CD14-positive monocyte (primary cell): ENCODE results near the gene TP53TG5. TPM values are rescaled to one million over a fixed set of nuclear protein-coding genes. Genes with fewer than 3 reads are reported as not detected.

ENCODE experiments used
- DNase-seq, 3 donors: peaks; one replicate each; pipeline ENCODE4 v3.0.0-alpha.2; 2011 to 2022
- H2AFZ ChIP-seq: 2 replicates; pipeline ENCODE4 v1.6.0; 2012; ENCODE audit warnings: mild to moderate bottlenecking, low read depth, low read length, inconsistent platforms; ENCODE audit not compliant: insufficient read depth, poor library complexity, severe bottlenecking
- H3K27ac ChIP-seq, 2 donors: 1 replicate in 1 of 2; 2 replicates in 1 of 2; pipeline ENCODE4 v1.5.1; 2012 to 2013; ENCODE audit warnings: low read length in 2 of 2, control low read depth in 1 of 2, inconsistent platforms in 1 of 2, low read depth in 1 of 2, mild to moderate bottlenecking in 1 of 2
- H3K27me3 ChIP-seq, 2 donors: one replicate each; pipeline versions ENCODE4 v1.6.0 to v1.6.1; 2011 to 2013; ENCODE audit warnings: low read length in 2 of 2; ENCODE audit not compliant: control insufficient read depth in 2 of 2, insufficient read depth in 2 of 2
- H3K36me3 ChIP-seq, 2 donors: replicated peaks in 1 of 2; 1 replicate in 1 of 2; 2 replicates in 1 of 2; pipeline versions ENCODE4 v1.5.1 to v1.6.1; 2012 to 2013; ENCODE audit warnings: low read length in 2 of 2, control low read depth in 1 of 2, inconsistent platforms in 1 of 2, mild to moderate bottlenecking in 1 of 2; ENCODE audit not compliant: insufficient read depth in 2 of 2, control insufficient read depth in 1 of 2
- H3K4me1 ChIP-seq, 2 donors: 1 replicate in 1 of 2; 2 replicates in 1 of 2; pipeline versions ENCODE4 v1.5.1 to v1.6.1; 2012 to 2013; ENCODE audit warnings: low read length in 2 of 2, control low read depth in 1 of 2, inconsistent platforms in 1 of 2, mild to moderate bottlenecking in 1 of 2, moderate library complexity in 1 of 2; ENCODE audit not compliant: insufficient read depth in 2 of 2, control insufficient read depth in 1 of 2
- H3K4me2 ChIP-seq: replicated peaks from 2 replicates; pipeline ENCODE3; 2012; ENCODE audit warnings: low read length, moderate library complexity, mild to moderate bottlenecking; ENCODE audit not compliant: poor library complexity, severe bottlenecking; ENCODE audit errors: extremely low read depth
- H3K4me3 ChIP-seq, 3 experiments: fragments of 200-600 bp in 1 of 3; sonication (generic) in 1 of 3; replicated peaks in 1 of 3; 1 replicate in 2 of 3; 2 replicates in 1 of 3; pipeline ENCODE4 v1.5.1; 2011 to 2013; ENCODE audit warnings: low read length in 3 of 3, mild to moderate bottlenecking in 3 of 3, control low read depth in 2 of 3, low read depth in 2 of 3, inconsistent platforms in 1 of 3, moderate library complexity in 1 of 3
- H3K79me2 ChIP-seq: 2 replicates; pipeline ENCODE4 v1.6.0; 2012; ENCODE audit warnings: mild to moderate bottlenecking, control low read depth, inconsistent platforms, low read length, moderate library complexity; ENCODE audit not compliant: insufficient read depth
- H3K9ac ChIP-seq: 2 replicates; pipeline ENCODE4 v1.6.0; 2017; ENCODE audit warnings: low read length, mild to moderate bottlenecking; ENCODE audit not compliant: insufficient read depth, poor library complexity, severe bottlenecking
- H3K9me3 ChIP-seq, 2 donors: replicated peaks in 1 of 2; 1 replicate in 1 of 2; 2 replicates in 1 of 2; pipeline versions ENCODE4 v1.5.1 to v1.6.1; 2012 to 2013; ENCODE audit warnings: low read length in 2 of 2, control low read depth in 1 of 2; ENCODE audit not compliant: control insufficient read depth in 1 of 2, insufficient read depth in 1 of 2
- H4K20me1 ChIP-seq: 2 replicates; pipeline ENCODE4 v1.6.0; 2012; ENCODE audit warnings: mild to moderate bottlenecking, low read length, control low read depth, moderate library complexity; ENCODE audit not compliant: insufficient read depth
- H3K27ac Mint-ChIP-seq, 7 donors: one replicate each; pipeline ENCODE4 v1.8.0; 2020; ENCODE audit warnings: mild to moderate bottlenecking in 7 of 7, mixed read lengths in 7 of 7, moderate library complexity in 6 of 7, inconsistent platforms in 2 of 7
- H3K27me3 Mint-ChIP-seq, 3 donors: one replicate each; pipeline ENCODE4 v1.8.0; 2021 to 2022; ENCODE audit warnings: low read depth in 3 of 3, mild to moderate bottlenecking in 3 of 3, mixed read lengths in 3 of 3, moderate library complexity in 3 of 3, inconsistent platforms in 1 of 3
- H3K36me3 Mint-ChIP-seq, 2 donors: one replicate each; pipeline ENCODE4 v1.8.0; 2020; ENCODE audit warnings: mixed read lengths in 2 of 2, inconsistent platforms in 1 of 2, mild to moderate bottlenecking in 1 of 2
- H3K4me1 Mint-ChIP-seq: one replicate; pipeline ENCODE4 v1.8.0; 2020; ENCODE audit warnings: mild to moderate bottlenecking, mixed read lengths
- H3K4me3 Mint-ChIP-seq, 2 donors: one replicate each; pipeline ENCODE4 v1.8.0; 2020; ENCODE audit warnings: mild to moderate bottlenecking in 2 of 2, mixed read lengths in 2 of 2, moderate library complexity in 1 of 2
- H3K9me3 Mint-ChIP-seq, 7 donors: one replicate each; pipeline ENCODE4 v1.8.0; 2020 to 2022; ENCODE audit warnings: mixed read lengths in 7 of 7, mild to moderate bottlenecking in 6 of 7, moderate library complexity in 6 of 7, inconsistent platforms in 2 of 7
- WGBS: methylation state at CpG from one replicate; pipeline ENCODE4 v1.1.5; 2013; ENCODE audit warnings: missing lambda C conversion rate; ENCODE audit not compliant: insufficient coverage; 5-methylcytosine and 5-hydroxymethylcytosine counted together
- intact Hi-C, 2 donors: fragments of 100-400 bp; cut with micrococcal nuclease; formaldehyde crosslinking; loops; one replicate each; pipeline versions ENCODE4 v1.15.0 to v1.15.1; 2023
- polyA plus RNA-seq, 3 donors: library from polyadenylated mRNA; depleted of rRNA in 1 of 3; unstranded in 2 of 3; stranded (reverse) in 1 of 3; fragments of 300-500 nt in 2 of 3; fragments of >200 nt in 1 of 3; fragmentation: Illumina TruSeq in 2 of 3; gene quantifications; 1 replicate in 2 of 3; 2 replicates in 1 of 3; pipeline ENCODE4 v1.2.3, GENCODE V29; 2012 to 2021
- TF ChIP-seq, protein P1 (sequence below): fragments of 200-600 bp; IDR thresholded peaks from one replicate; pipeline ENCODE4 v1.8.0; 2022; ENCODE audit warnings: antibody characterized with exemption, mild to moderate bottlenecking

Gene TP53TG5
- polyA plus RNA-seq, 3 donors, result 0.11 TPM; not detected in 2

DNA sequence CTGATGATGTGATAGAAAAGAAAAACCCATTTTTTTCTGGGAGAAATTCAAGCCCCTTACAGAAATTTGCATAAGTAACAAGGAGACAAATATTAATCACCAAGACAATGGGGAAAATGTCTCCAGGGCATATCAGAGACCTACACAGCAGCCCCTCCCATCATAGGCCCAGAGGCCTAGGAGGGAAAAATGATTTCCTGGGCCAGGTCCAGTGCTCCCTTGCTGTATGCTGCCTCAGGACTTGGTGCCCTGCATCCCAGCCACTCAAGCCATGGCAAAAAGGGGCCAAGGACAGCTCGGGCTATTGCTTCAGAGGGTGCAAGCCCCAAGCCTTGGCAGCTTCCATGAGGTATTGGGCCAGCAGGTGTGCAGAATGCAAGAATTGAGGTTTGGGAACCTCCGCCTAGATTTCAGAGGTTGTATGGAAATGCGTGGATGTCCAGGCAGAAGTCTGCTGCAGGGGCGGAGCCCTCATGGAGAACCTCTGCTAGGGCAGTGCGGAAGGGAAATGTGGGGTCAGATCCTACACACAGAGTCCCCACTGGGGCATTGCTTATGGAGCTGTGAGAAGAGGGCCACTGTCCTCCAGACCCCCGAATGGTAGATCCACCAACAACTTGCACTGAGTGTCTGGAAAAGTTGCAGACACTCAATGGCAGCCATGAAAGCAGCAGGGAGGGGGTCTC, 22.4 kb upstream of the TP53TG5 start:
- TF ChIP-seq, protein P1, sequence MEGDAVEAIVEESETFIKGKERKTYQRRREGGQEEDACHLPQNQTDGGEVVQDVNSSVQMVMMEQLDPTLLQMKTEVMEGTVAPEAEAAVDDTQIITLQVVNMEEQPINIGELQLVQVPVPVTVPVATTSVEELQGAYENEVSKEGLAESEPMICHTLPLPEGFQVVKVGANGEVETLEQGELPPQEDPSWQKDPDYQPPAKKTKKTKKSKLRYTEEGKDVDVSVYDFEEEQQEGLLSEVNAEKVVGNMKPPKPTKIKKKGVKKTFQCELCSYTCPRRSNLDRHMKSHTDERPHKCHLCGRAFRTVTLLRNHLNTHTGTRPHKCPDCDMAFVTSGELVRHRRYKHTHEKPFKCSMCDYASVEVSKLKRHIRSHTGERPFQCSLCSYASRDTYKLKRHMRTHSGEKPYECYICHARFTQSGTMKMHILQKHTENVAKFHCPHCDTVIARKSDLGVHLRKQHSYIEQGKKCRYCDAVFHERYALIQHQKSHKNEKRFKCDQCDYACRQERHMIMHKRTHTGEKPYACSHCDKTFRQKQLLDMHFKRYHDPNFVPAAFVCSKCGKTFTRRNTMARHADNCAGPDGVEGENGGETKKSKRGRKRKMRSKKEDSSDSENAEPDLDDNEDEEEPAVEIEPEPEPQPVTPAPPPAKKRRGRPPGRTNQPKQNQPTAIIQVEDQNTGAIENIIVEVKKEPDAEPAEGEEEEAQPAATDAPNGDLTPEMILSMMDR, result no peak
- no peak overlapping the region for H3K9ac ChIP-seq
- Mint-ChIP-seq H3K4me1 (peaks cover 5% of the 10 kb centered on the region), H3K4me3 (no peak overlapping the region), H3K36me3 (peaks cover 0 to 9% of the 10 kb centered on the region in 2 donors), H3K9me3 (peaks cover 25 to 38% (median 36%) of the 10 kb centered on the region in 7 donors), H3K27ac (no peak overlapping the region), H3K27me3 (peaks cover 12 to 24% (median 22%) of the 10 kb centered on the region in 3 donors)
- no peak overlapping the region for H3K4me2 ChIP-seq
- no peak overlapping the region for H2AFZ ChIP-seq
- H3K79me2 ChIP-seq, result no peaks in the 10 kb centered on the region
- intact Hi-C loops, result no loop called here
- no peak for DNase-seq
- peaks cover 14 to 15% of the 10 kb centered on the region in 2 donors for H3K27me3 ChIP-seq
- no peaks in the 10 kb centered on the region for H4K20me1 ChIP-seq
- H3K27ac ChIP-seq, result no peak overlapping the region
- no peaks in the 10 kb centered on the region for H3K36me3 ChIP-seq
- 92% methylated on average over 6 of the region's 6 CpGs for WGBS
- H3K4me1 ChIP-seq, result peaks cover 1 to 3% of the 10 kb centered on the region in 2 donors
- H3K4me3 ChIP-seq, result no peak overlapping the region
- peaks cover 19 to 29% of the 10 kb centered on the region in 2 donors for H3K9me3 ChIP-seq

DNA sequence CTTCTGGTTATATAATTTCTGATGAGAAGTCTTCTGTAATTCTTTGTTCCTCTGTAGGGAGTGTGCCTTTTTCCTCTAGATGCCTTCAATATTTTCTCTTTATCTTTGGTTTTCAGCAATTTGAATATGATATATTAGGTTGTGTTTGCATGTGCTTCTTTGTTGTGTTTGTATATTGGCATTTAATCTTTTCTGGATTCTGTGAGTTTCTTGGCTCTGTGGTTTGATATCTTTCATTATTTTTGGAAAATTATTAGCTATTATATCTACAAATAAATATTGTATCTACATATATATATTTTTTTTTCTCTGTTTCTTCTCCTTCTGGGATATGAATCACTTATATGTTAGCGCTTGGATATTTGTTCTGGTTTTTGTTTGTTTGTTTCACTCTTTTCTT, 20.9 kb upstream of the TP53TG5 start:
- H3K79me2 ChIP-seq, result no peaks in the 10 kb centered on the region
- peaks cover 19 to 24% of the 10 kb centered on the region in 2 donors for H3K9me3 ChIP-seq
- no peaks in the 10 kb centered on the region for H3K4me1 ChIP-seq
- H3K27me3 ChIP-seq, result peaks cover 1 to 2% of the 10 kb centered on the region in 2 donors
- Mint-ChIP-seq H3K4me1 (no peaks in the 10 kb centered on the region), H3K4me3 (no peak overlapping the region), H3K36me3 (peaks cover 0 to 3% of the 10 kb centered on the region in 2 donors), H3K9me3 (peaks cover 25 to 34% (median 27%) of the 10 kb centered on the region in 7 donors), H3K27me3 (peaks cover 0 to 11% (median 9%) of the 10 kb centered on the region in 3 donors), H3K27ac (no peak overlapping the region)
- no peak for DNase-seq
- no peak overlapping the region for H3K4me3 ChIP-seq
- TF ChIP-seq, protein P1, result no peak
- no peaks in the 10 kb centered on the region for H3K36me3 ChIP-seq
- intact Hi-C loops, result no loop called here
- no peak overlapping the region for H2AFZ ChIP-seq
- H3K27ac ChIP-seq, result no peak overlapping the region
- WGBS, result no CpG with 5 or more reads among the region's 1 CpG
- no peaks in the 10 kb centered on the region for H4K20me1 ChIP-seq
- H3K9ac ChIP-seq, result no peak overlapping the region
- no peak overlapping the region for H3K4me2 ChIP-seq
